Dermis microvascular lymphatic vessel endothelial cell (primary cell): Measurements from ENCODE around the gene ELOB. TPM values are rescaled to one million over a fixed set of nuclear protein-coding genes. Genes with fewer than 3 reads are reported as not detected.
"Not testable (repeated sequence)": the region's sequence is repeated elsewhere in the genome, so short reads cannot be mapped to it uniquely, and the experiment has no call there.

Source experiments
- DNase-seq, 2 donors: peaks; one replicate each; pipeline versions ENCODE4 v3.0.0 to v3.0.0-alpha.2; 2010; ENCODE audit warnings: low read depth in 2 of 2
- total RNA-seq: library from RNA; depleted of rRNA; stranded (reverse); fragments of >200 nt; gene quantifications from 2 replicates; pipeline ENCODE4 v1.2.1, GENCODE V29; 2014

The ELOB gene
- total RNA-seq, 1 donor from 2014 or later: 321 TPM

- DNase-seq: not testable (repeated sequence)
These were observed 55.4 kb downstream of the ELOB start for GRCh38 chr16:2721634-2722173.

Other genes with a start within 250 kb of the ELOB start
- gene CEMP1, start 245.9 kb downstream of the ELOB start, total RNA-seq: not detected in 2 replicates
- gene PDPK1, start 239.3 kb downstream of the ELOB start, total RNA-seq: 12.8 and 17.1 TPM in 2 replicates
- 14.4 and 19.3 TPM in 2 replicates for gene KCTD5, start 94.8 kb downstream of the ELOB start, total RNA-seq
- 0.13 and 0.25 TPM in 2 replicates for gene PRSS27, start 57.1 kb downstream of the ELOB start, total RNA-seq
- gene SRRM2, start 24.6 kb downstream of the ELOB start, total RNA-seq: 23.0 and 48.4 TPM in 2 replicates
- gene PRSS33, start 10.3 kb upstream of the ELOB start, total RNA-seq: not detected in 2 replicates
- not detected in 2 replicates for gene PRSS41, start 21.2 kb upstream of the ELOB start, total RNA-seq
- 0.89 and 1.8 TPM in 2 replicates for gene PRSS21, start 40.0 kb upstream of the ELOB start, total RNA-seq
- 0.13 TPM in 1 of 2 replicates, not detected in the other for gene ZG16B, start 53.0 kb upstream of the ELOB start, total RNA-seq
- gene PRSS22, start 80.9 kb upstream of the ELOB start, total RNA-seq: not detected in 2 replicates
- 31.5 and 33.1 TPM in 2 replicates for gene FLYWCH2, start 105.9 kb upstream of the ELOB start, total RNA-seq
- 19.0 and 26.6 TPM in 2 replicates for gene FLYWCH1, start 134.7 kb upstream of the ELOB start, total RNA-seq
- not detected in 2 replicates for gene KREMEN2, start 187.0 kb upstream of the ELOB start, total RNA-seq
- gene PAQR4, start 192.1 kb upstream of the ELOB start, total RNA-seq: 4.8 and 7.4 TPM in 2 replicates
- 2.5 and 3.6 TPM in 2 replicates for gene PKMYT1, start 203.2 kb upstream of the ELOB start, total RNA-seq
- gene CLDN9, start 235.6 kb upstream of the ELOB start, total RNA-seq: not detected in 2 replicates
- gene CLDN6, start 240.9 kb upstream of the ELOB start, total RNA-seq: not detected in 2 replicates
- 39.8 and 50.3 TPM in 2 replicates for gene TNFRSF12A, start 243.1 kb upstream of the ELOB start, total RNA-seq
- 3.1 and 4.4 TPM in 2 replicates for gene HCFC1R1, start 246.7 kb upstream of the ELOB start, total RNA-seq
- 22.2 and 24.3 TPM in 2 replicates for gene THOC6, start 246.8 kb upstream of the ELOB start, total RNA-seq